Fibroblast of skin of right quadriceps (primary cell): ENCODE measurements around the gene MIP.
"Not testable (repeated sequence)": the region's sequence is repeated elsewhere in the genome, so short reads cannot be mapped to it uniquely, and the experiment has no call there.

ENCODE experiments used
- DNase-seq: peaks from one replicate; pipeline ENCODE4 v3.0.0-alpha.2; 2013

Gene MIP

GRCh38 chr12:56462565-56462964 is 8.1 kb upstream of the MIP start:
- no peak for DNase-seq

DNA sequence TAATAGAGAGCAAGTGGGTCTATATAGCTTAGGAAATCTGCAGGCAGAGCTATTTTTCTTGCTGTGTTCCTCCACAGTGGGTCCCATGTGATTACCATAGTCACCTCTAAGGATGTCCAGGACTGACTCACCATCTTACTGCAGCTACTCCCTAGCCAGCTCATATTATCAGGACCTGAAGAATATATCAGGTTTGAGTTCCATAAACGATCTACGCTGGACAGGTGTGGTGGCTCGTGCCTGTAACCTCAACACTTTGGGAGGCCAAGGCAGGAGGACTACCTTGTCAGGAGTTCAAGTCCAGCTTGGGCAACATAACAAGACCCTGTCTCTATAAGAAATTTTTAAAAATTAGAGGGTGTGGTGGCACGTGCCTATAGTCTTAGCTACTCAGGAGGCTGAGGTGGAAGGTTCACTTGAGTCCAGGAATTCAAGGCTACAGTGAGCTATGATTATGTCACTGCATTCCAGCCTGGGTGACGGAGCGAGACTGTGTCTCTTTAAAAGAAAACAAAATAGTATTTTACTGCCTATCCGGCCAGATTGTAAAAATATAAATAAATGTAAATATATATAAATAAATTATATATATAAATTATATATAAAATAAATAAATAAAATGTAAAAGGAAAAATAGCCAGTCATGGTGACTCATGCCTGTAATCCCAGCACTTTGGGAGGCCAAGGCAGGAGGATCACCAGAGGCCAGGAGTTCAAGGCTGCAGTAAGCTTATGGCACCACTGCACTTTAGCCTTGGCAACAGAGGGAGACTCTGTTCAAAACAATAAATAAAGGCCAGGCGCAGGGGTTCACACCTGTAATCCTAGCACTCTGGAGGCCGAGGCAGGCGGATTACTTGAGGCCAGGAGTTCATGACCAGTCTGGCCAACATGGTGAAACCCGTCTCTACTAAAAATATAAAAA is 7.0 kb upstream of the MIP start:
- no peak for DNase-seq

DNA sequence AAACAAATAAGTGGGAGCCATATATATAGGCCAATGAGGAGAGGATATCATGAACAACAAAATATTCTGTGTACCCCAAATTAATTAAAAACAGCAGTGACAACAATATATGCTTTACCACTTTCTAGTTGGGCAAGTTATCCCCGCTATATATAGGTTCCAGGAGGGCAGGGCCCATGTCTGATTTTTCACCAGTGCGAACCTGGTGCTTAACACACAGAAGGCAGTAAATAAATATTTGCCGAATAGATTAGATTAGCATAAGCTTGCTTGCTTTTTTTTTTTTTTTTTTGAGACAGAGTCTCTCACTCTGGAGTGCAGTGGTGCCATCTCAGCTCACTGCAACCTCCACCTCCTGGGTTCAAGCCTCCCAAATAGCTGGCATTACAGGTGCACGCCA is 3.4 kb upstream of the MIP start:
- DNase-seq = no peak

DNA sequence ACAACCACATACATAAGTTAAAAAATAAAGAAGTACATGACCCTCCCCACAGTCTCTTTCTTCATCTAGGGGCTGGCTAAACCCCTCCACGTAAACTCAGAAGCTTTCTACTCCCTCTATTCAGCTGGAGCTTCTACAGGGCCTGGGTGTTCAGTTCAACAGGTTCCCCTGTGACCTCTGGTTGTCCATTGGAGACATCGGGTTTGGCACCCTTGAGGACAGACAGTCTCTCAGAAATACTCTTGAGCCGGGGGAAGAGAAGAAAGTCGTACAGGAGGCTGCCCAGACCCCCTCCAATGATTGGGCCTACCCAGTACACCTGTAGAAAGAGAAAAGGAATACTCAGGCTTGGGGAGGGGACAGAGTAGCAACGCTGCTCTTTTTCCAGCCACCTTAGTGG is 3.3 kb downstream of the MIP start:
- no peak for DNase-seq

DNA sequence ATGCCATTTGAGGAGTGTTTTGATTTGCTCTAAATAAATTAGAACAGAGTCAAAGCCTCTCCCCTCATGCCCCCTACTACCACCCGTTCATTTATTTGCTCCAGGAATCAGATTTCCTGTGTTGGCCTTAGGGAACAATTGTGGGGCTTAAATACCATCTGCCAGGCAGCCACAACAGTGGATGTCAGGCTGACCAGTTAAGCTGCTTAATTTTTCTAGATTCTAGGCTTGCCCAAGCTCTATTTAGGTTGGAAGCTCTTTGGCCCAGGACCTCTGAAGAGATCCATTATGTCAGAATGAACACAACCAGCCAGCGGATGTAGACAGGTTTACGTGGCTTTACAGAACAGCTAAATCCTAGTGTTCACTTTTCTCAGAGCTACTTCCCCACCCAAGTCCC is 4.2 kb downstream of the MIP start:
- DNase-seq = no peak

DNA sequence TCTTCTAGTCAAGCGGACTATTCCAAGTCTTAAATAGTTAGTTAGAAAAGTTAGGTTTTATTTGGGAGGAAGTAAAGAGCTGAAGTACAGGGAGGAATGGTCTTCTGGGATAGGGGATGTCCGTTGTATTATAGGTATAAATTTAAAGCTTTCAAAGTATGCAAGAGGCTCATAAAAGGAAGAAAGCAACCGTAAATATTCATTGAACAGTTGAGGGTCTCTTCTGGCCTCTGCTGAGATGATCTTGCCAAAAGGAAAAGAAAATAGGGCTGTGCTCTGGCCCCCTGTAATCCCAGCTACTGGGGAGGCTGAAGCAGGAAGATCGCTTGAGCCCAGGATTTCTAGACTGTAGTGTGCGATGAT is 4.9 kb downstream of the MIP start:
- DNase-seq = no peak

GRCh38 chr12:56448860-56449621 is 5.4 kb downstream of the MIP start, which contains the start of gene TIMELESS:
Gene TIMELESS, minus strand, starts transcription at chr12:56449426. Its CDS starts 15,256 bp downstream, at chr12:56434170.
- peak; percentile 86 for DNase-seq

DNA sequence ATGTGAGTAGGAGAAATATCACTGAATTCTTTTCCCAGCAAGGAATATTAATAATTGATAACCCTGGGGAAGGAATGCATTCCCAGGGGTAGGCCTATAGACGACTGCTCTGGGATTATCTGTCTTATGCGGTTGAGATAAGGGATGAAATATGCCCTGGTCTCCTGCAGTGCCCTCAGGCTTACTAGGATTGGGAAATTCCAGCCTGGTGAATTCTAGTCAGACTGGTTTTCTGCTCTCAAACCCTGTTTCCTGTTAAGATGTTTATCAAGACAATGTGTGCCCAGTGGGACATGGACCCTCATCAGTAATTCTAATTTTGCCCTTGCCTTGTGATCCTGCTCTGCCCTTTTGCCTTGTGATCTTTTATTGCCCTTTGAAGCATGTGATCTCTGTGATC is 11.2 kb downstream of the MIP start:
- DNase-seq = not testable (repeated sequence)

GRCh38 chr12:56437430-56438176 is 16.9 kb downstream of the MIP start:
- no peak for DNase-seq

GRCh38 chr12:56434828-56435227 is 19.6 kb downstream of the MIP start:
- no peak for DNase-seq

GRCh38 chr12:56431850-56432249 is 22.6 kb downstream of the MIP start:
- DNase-seq = no peak

DNA sequence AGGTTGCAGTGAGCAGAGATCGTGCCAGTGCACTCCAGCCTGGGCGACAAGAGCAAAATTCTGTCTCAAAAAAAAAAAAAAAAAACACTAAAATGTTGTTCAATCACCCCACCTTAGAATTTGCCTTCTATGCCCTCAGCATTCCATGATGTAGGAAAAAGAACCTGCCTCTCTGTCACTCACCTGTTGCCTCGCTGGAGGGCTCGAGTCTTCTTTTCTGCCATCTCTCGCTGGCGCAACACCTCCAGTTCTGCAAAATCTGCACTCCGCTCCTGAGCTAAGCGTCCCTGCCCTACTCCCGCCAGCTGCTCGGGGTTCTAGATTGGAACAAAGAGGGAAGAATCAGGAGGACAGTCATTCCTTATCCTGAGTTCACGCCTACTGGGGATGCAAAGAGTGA is 23.2 kb downstream of the MIP start:
- no peak for DNase-seq

DNA sequence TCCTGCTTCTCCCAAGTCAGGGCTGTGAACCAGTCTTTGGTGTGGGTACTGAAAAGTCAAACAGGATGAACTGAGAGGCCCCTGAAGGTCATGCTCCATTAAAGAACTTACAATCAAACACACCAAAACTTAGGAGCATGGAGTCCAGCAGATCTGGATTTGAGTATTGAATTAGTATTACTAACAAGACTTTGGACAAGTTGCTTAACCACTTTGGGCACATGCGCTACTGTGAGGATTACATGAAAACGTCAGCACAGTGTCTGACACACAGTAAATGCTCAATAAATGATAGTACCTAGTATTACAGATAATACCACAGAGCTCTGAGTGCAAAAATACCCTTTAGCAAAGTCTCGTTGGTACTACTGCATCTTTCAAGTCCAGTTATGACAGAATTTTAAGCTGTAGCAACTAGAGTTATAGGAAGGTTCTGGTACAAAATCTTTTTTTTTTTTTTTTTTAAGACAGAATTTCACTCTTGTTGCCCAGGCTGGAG is 28.5 kb downstream of the MIP start:
- DNase-seq = no peak

GRCh38 chr12:56425193-56425592 is 29.3 kb downstream of the MIP start:
- no peak for DNase-seq

DNA sequence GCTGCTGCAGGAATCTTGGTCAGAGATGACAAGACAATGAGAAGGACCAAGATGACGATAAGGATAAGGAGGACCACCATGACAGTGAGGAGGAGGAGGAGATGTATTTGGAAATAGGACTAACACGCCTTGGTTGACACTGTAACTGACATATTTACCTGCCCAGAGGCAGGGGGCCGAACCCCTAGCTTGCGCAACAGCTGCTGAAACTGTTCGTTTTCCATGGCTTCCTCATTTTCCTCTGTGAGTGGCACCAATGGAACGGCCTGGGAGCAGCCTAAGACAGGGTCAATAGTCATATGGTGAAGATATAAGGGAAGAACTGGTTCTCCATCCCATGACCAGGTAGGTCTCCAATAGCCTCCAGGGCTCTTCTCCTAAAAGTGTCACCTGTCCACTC is 34.0 kb downstream of the MIP start:
- DNase-seq = no peak

DNA sequence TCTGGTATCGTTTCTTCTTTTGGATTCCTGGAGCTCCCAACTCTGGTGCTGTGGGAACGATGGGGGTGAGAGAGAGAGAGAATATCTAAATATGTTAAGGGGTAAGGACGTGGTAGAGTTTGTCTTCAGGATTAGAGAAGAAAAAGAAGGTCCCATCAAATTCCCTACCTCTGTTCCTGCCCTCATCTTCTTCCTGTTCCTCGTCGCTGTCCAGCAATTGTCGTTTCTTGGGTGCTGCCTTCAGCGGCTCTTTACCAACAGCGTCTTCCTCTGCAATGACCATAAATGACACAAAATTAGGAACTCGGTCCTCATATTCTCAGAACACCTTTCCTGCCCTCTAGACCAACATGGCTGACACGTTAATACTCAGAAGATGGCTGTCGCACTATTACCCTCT is 36.7 kb downstream of the MIP start:
- DNase-seq = no peak

DNA sequence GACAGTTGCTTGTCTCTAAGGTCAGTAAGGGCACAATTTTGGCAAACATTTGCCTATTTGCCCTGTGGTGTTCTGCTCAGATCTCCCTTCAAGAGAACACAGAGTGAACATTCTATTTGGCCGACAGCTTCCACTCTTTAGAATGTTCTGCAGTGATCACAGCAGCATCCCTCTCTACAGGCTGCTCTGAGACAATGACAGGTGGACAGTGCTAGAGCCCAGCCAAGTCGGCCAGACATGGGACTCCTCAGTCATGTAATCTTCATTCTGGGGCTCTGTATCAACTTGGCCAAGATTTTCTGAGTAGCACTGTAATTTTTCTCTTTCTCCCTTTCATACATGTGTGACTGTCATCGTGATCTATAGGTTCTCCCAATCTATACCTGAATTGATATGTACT is 40.1 kb downstream of the MIP start:
- no peak for DNase-seq

- DNase-seq = no peak
These were observed 41.1 kb downstream of the MIP start for GRCh38 chr12:56413392-56413791.

DNA sequence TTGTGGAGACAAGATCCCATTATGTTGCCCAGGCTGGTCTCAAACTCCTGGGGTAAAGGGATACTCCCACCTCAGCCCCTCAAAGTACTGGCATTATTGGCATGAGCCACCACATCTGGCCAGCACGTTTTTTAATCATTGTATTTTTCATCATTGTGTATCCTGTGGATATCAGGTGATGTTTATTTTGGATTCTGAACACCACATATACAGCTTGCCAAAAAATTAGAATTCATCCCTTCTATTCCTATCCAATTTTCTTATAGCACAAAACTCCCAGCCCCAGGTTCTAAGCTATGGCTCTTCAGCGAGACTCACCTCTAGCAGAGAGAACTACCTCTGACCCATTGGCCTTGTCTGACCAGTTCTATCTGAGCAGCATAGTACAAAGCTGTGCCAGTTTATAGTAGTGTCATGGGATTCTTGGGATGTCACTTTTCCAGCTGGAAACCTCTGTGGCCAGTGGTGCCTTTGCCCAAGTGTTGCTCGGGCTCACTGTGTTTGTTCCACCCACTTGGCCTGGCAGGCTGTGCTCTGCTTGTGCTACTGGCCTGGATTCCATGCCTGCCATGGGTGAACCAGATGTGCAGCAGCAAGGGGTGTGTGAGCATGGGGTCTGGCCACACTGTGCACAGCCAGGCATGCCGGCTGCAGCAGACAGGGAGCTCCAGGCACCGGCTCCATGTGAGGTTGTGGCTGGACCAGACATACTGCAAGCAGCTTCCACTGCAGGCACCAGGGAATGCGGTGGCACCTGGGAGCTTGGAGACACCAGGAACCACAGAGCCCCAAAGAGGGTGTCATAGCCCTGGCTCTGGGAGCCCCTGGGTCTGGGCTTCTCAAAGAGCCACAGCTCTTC is 42.4 kb downstream of the MIP start:
- no peak for DNase-seq

- DNase-seq = no peak
These were observed 43.7 kb downstream of the MIP start for GRCh38 chr12:56410768-56411167.

- DNase-seq = no peak
These were observed 45.5 kb downstream of the MIP start for GRCh38 chr12:56408799-56409417.

DNA sequence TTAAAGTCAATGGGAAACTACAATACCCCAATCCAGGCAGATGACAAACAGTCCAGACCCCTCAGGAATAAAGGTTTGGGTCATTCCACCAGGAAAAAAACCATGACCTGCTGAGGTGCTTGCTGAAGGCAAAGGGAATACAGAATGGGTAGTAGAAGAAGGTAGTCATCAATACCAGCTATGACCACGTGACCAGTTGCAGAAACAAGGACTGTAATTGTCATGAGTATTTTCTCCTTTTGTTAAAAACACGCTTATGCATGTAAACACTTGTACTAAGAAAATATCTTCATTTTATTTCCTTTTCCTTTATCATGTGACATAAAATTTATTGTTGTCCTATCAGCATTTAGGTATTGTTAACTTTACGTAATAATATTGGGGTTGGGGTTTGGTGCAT is 50.2 kb downstream of the MIP start:
- DNase-seq = not testable (repeated sequence)
